GM19099 (cell line): Measurements from ENCODE around the gene TRAFD1.

Experiments
- POLR2A ChIP-seq: IDR thresholded peaks from 3 replicates; pipeline ENCODE4 v1.6.1; 2011; ENCODE audit warnings: low read depth; ENCODE audit not compliant: insufficient read length; ENCODE audit errors: extremely low read depth

TRAFD1 gene

GRCh38 chr12:112140728-112141127, 15.4 kb downstream of the TRAFD1 start:
- no peak for TF ChIP-seq POLR2A

GRCh38 chr12:112146123-112146522, 20.8 kb downstream of the TRAFD1 start:
- no peak for TF ChIP-seq POLR2A

- no peak for TF ChIP-seq POLR2A
These were observed 22.7 kb downstream of the TRAFD1 start for GRCh38 chr12:112148031-112148513.

- TF ChIP-seq POLR2A: no peak
These were observed 24.2 kb downstream of the TRAFD1 start for GRCh38 chr12:112149596-112149995.

- TF ChIP-seq POLR2A: no peak
These were observed 26.6 kb downstream of the TRAFD1 start for GRCh38 chr12:112151766-112152541.

GRCh38 chr12:112153181-112153892, 28.0 kb downstream of the TRAFD1 start:
- TF ChIP-seq POLR2A: no peak

GRCh38 chr12:112153893-112154219, 28.5 kb downstream of the TRAFD1 start:
- TF ChIP-seq POLR2A: no peak

GRCh38 chr12:112159146-112159541, 33.8 kb downstream of the TRAFD1 start:
- TF ChIP-seq POLR2A: no peak

GRCh38 chr12:112160611-112161010, 35.3 kb downstream of the TRAFD1 start:
- no peak for TF ChIP-seq POLR2A

- no peak for TF ChIP-seq POLR2A
These were observed 36.4 kb downstream of the TRAFD1 start for GRCh38 chr12:112161711-112162110.

- no peak for TF ChIP-seq POLR2A
These were observed 37.0 kb downstream of the TRAFD1 start for GRCh38 chr12:112162241-112162790.

GRCh38 chr12:112163056-112163455, 37.7 kb downstream of the TRAFD1 start:
- no peak for TF ChIP-seq POLR2A

GRCh38 chr12:112163471-112163991, 38.2 kb downstream of the TRAFD1 start:
- no peak for TF ChIP-seq POLR2A

- no peak for TF ChIP-seq POLR2A
These were observed 38.8 kb downstream of the TRAFD1 start for GRCh38 chr12:112164011-112164660.

GRCh38 chr12:112165624-112166023, 40.3 kb downstream of the TRAFD1 start:
- no peak for TF ChIP-seq POLR2A

- TF ChIP-seq POLR2A: no peak
These were observed 41.0 kb downstream of the TRAFD1 start for GRCh38 chr12:112166051-112167015.
